B cell (primary cell): ENCODE measurements around the gene MAN2B2. TPM values are rescaled to one million over a fixed set of nuclear protein-coding genes. Genes with fewer than 3 reads are reported as not detected.

Experiments
- ATAC-seq: fragments of 200-7000 bp; cut with Tn5 transposase; one replicate; pipeline ENCODE4 v1.10.0; 2021; ENCODE audit warnings: low read depth, mild to moderate bottlenecking, moderate number of reproducible peaks, moderate library complexity
- CTCF ChIA-PET: fragments of 350-600 bp; sonication (Branson Sonifier 250); formaldehyde crosslinking; loops from one replicate; lab custom pipeline; 2021; ENCODE audit warnings: antibody characterized with exemption, inconsistent platforms; lab: Charles Lee
- POLR2A ChIA-PET: fragments of 350-600 bp; sonication (Branson Sonifier 250); formaldehyde crosslinking; loops from one replicate; lab custom pipeline; 2021; ENCODE audit warnings: antibody characterized with exemption; lab: Charles Lee
- DNase-seq: peaks from one replicate; pipeline ENCODE4 v3.0.0; 2013
- H2AFZ ChIP-seq: 2 replicates; pipeline ENCODE4 v1.6.1; 2012; ENCODE audit warnings: mild to moderate bottlenecking, low read depth, low read length; ENCODE audit not compliant: insufficient read depth, poor library complexity, severe bottlenecking
- H3K27ac ChIP-seq, 2 donors: 1 replicate in 1 of 2; 2 replicates in 1 of 2; pipeline ENCODE4 v1.5.1; 2012 to 2013; ENCODE audit warnings: low read length in 2 of 2, mild to moderate bottlenecking in 2 of 2, moderate library complexity in 1 of 2
- H3K27me3 ChIP-seq, 4 experiments: fragments of 200-600 bp in 1 of 4; sonication (generic) in 1 of 4; replicated peaks in 1 of 4; 1 replicate in 2 of 4; 2 replicates in 2 of 4; pipeline versions ENCODE4 v1.6.1 to v1.7.0; 2013 to 2016; ENCODE audit warnings: low read length in 3 of 4, mild to moderate bottlenecking in 2 of 4, mixed read lengths in 1 of 4, moderate library complexity in 1 of 4; ENCODE audit not compliant: insufficient read depth in 4 of 4, control insufficient read depth in 3 of 4; ENCODE audit errors: control extremely low read depth in 1 of 4
- H3K36me3 ChIP-seq, 2 experiments: replicated peaks in 1 of 2; 1 replicate in 1 of 2; 2 replicates in 1 of 2; pipeline versions ENCODE4 v1.6.1 to v1.7.1; 2013; ENCODE audit warnings: low read length in 1 of 2; ENCODE audit not compliant: insufficient read depth in 2 of 2, control insufficient read depth in 1 of 2; ENCODE audit errors: control extremely low read depth in 1 of 2, extremely low read depth in 1 of 2
- H3K4me1 ChIP-seq, 2 donors: fragments of 200-600 bp in 1 of 2; sonication (generic) in 1 of 2; 1 replicate in 1 of 2; 2 replicates in 1 of 2; pipeline versions ENCODE4 v1.5.1 to v1.6.1; 2013 to 2017; ENCODE audit warnings: low read length in 2 of 2; ENCODE audit not compliant: control insufficient read depth in 2 of 2, insufficient read depth in 2 of 2
- H3K4me2 ChIP-seq: replicated peaks from 2 replicates; pipeline ENCODE3; 2012; ENCODE audit warnings: mild to moderate bottlenecking, low read depth, low read length; ENCODE audit not compliant: poor library complexity, severe bottlenecking
- H3K4me3 ChIP-seq, 5 experiments: fragments of 200-600 bp in 1 of 5; sonication (generic) in 1 of 5; 1 replicate in 3 of 5; 2 replicates in 2 of 5; pipeline versions ENCODE4 v1.5.1 to v1.7.0; 2011 to 2016; ENCODE audit warnings: low read length in 4 of 5, mild to moderate bottlenecking in 4 of 5, low read depth in 2 of 5, control low read depth in 1 of 5, moderate library complexity in 1 of 5; ENCODE audit not compliant: insufficient read depth in 1 of 5; ENCODE audit errors: control extremely low read depth in 1 of 5, extremely low read depth in 1 of 5
- H3K79me2 ChIP-seq: fragments of 200-600 bp; sonication (generic); one replicate; pipeline ENCODE4 v1.6.0; 2016; ENCODE audit warnings: low read length; ENCODE audit not compliant: control insufficient read depth, insufficient read depth
- H3K9ac ChIP-seq: fragments of 200-600 bp; sonication (generic); 2 replicates; pipeline ENCODE4 v1.6.1; 2017; ENCODE audit warnings: mild to moderate bottlenecking, low read length, moderate library complexity
- H3K9me3 ChIP-seq, 3 donors: one replicate each; pipeline versions ENCODE4 v1.6.1 to v1.7.1; 2013; ENCODE audit warnings: low read length in 2 of 3; ENCODE audit not compliant: control insufficient read depth in 2 of 3, insufficient read depth in 1 of 3; ENCODE audit errors: control extremely low read depth in 1 of 3
- H4K20me1 ChIP-seq: 2 replicates; pipeline ENCODE4 v1.6.0; 2012; ENCODE audit warnings: mild to moderate bottlenecking, low read length; ENCODE audit not compliant: insufficient read depth, control insufficient read depth, poor library complexity, severe bottlenecking
- H3K27ac Mint-ChIP-seq: one replicate; pipeline ENCODE4 v1.8.0; 2021; ENCODE audit warnings: mixed read lengths
- H3K27me3 Mint-ChIP-seq: one replicate; pipeline ENCODE4 v1.8.0; 2021; ENCODE audit warnings: mixed read lengths
- H3K4me1 Mint-ChIP-seq: one replicate; pipeline ENCODE4 v1.8.0; 2021; ENCODE audit warnings: mixed read lengths
- H3K4me3 Mint-ChIP-seq: one replicate; pipeline ENCODE4 v1.8.0; 2021; ENCODE audit warnings: mixed read lengths
- H3K9me3 Mint-ChIP-seq: one replicate; pipeline ENCODE4 v1.8.0; 2022; ENCODE audit warnings: mixed read lengths; ENCODE audit not compliant: insufficient read depth
- EZH2 ChIP-seq: IDR thresholded peaks from 2 replicates; pipeline ENCODE4 v1.6.1; 2012; ENCODE audit warnings: borderline replicate concordance, low read depth, mild to moderate bottlenecking, moderate library complexity, low read length; ENCODE audit not compliant: insufficient read depth, poor library complexity, severe bottlenecking
- WGBS: methylation state at CpG from one replicate; pipeline ENCODE4 v1.1.5; 2013; ENCODE audit warnings: missing lambda C conversion rate; ENCODE audit not compliant: insufficient coverage; 5-methylcytosine and 5-hydroxymethylcytosine counted together
- intact Hi-C: fragments of 100-400 bp; cut with micrococcal nuclease; formaldehyde crosslinking; loops from one replicate; pipeline ENCODE4 v1.10.0; 2022
- polyA plus RNA-seq: library from polyadenylated mRNA; depleted of rRNA; stranded (reverse); fragments of >200 nt; gene quantifications from 2 replicates; pipeline ENCODE4 v1.2.3, GENCODE V29; 2012
- total RNA-seq, 2 donors: library from RNA; stranded (reverse); fragments of 120-200 nt in 1 of 2; gene quantifications; 1 replicate in 1 of 2; 2 replicates in 1 of 2; pipeline versions ENCODE4 v1.2.3 to v1.2.4, GENCODE V29; 2013 to 2022
- TF ChIP-seq, protein P1 (sequence below): fragments of 200-600 bp; IDR thresholded peaks from one replicate; pipeline ENCODE4 v1.8.0; 2022; ENCODE audit warnings: antibody characterized with exemption, mild to moderate bottlenecking

MAN2B2 gene
- total and polyA plus RNA-seq, 2 donors (not counting 1 experiment from before 2014, with no cell fraction given), result 35.0 to 37.0 TPM

DNA sequence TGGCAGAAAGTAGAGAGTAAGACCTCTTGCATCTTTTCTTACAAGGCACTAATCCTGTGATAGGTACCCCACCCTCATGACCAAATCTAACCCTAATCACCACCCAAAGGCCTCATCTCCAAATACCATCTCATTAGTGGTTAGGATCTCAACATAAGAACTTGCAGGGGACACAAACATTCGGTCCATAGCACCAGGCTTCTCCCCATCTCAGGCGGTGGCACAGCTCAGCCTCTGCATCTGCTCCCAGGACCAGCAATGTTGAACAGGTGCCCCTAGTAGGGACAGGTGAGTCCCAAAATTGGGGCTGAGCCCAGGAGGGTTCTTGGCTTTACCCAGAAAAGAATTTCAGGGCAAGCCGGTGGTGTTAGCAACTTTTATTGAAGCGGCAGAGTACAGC is 57.1 kb downstream of the MAN2B2 start:
- 93% methylated on average over 3 of the region's 4 CpGs for whole genome bisulfite sequencing
- Histone ChIP-seq H3K9me3 (no peaks in the 10 kb centered on the region), H3K27ac (no peak overlapping the region), H2AFZ (no peak overlapping the region), H3K27me3 (no peaks in the 10 kb centered on the region), H4K20me1 (no peaks in the 10 kb centered on the region), H3K4me1 (no peaks in the 10 kb centered on the region), H3K4me2 (no peak overlapping the region), H3K79me2 (peaks cover 10% of the 10 kb centered on the region), H3K4me3 (no peak overlapping the region), H3K36me3 (no peaks in the 10 kb centered on the region), H3K9ac (no peak overlapping the region)
- intact Hi-C loops, result no loop called here
- DNase-seq, result no peak
- POLR2A ChIA-PET, result no interaction called here
- H3K27me3 Mint-ChIP-seq, result no peaks in the 10 kb centered on the region
- CTCF ChIA-PET, result no interaction called here
- no peaks in the 10 kb centered on the region for H3K4me1 Mint-ChIP-seq
- TF ChIP-seq, protein P1, sequence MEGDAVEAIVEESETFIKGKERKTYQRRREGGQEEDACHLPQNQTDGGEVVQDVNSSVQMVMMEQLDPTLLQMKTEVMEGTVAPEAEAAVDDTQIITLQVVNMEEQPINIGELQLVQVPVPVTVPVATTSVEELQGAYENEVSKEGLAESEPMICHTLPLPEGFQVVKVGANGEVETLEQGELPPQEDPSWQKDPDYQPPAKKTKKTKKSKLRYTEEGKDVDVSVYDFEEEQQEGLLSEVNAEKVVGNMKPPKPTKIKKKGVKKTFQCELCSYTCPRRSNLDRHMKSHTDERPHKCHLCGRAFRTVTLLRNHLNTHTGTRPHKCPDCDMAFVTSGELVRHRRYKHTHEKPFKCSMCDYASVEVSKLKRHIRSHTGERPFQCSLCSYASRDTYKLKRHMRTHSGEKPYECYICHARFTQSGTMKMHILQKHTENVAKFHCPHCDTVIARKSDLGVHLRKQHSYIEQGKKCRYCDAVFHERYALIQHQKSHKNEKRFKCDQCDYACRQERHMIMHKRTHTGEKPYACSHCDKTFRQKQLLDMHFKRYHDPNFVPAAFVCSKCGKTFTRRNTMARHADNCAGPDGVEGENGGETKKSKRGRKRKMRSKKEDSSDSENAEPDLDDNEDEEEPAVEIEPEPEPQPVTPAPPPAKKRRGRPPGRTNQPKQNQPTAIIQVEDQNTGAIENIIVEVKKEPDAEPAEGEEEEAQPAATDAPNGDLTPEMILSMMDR, result no peak
- no peak for TF ChIP-seq EZH2
- no peak for ATAC-seq
- no peaks in the 10 kb centered on the region for H3K9me3 Mint-ChIP-seq
- no peak overlapping the region for H3K4me3 Mint-ChIP-seq
- no peak overlapping the region for H3K27ac Mint-ChIP-seq

DNA sequence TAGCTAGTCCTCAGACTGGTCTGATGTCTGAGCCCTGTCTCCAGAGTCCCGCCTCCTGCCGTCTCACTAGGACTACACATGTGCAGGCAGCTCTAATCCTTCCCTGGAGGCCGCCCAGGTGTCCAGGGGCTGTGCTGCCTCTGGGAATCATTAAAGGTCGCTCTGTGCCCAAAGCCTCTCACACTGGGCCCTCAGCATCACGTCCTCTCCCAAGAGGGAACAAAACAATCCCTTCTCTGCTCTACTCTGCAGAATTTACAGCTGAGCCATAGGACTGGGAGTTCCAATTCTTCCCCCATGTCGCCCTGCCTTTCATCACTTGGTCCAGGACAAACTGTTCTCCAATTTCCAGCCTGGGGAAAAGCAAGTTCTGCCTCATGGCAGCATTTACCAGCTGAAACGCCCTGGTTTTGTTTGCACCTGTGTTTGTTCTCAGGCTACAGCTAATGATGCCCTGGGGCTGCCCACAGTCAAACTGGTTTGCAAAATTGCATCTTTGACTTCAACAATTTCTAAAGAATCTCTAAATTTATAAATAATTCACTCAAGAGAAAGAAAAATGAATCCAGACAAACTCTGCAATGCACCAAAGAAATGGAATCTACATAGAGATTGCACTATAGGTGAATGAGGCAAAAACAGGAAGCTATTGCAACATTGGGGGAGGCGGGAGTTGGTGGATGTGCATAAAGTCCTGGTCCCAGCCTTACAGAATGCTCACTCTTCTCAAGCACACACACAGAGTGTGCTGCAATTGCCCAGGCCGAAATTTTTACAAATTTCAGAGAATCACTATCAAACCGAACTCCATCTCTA is 58.3 kb downstream of the MAN2B2 start:
- Histone ChIP-seq H3K27me3 (no peaks in the 10 kb centered on the region), H3K4me2 (no peak overlapping the region), H3K4me3 (no peak overlapping the region), H3K36me3 (no peaks in the 10 kb centered on the region), H3K4me1 (no peaks in the 10 kb centered on the region), H3K27ac (no peak overlapping the region), H2AFZ (no peak overlapping the region), H3K79me2 (peaks cover 10% of the 10 kb centered on the region), H4K20me1 (no peaks in the 10 kb centered on the region), H3K9ac (no peak overlapping the region), H3K9me3 (no peaks in the 10 kb centered on the region)
- TF ChIP-seq EZH2, result no peak
- TF ChIP-seq, protein P1, result no peak
- DNase-seq (no peak), ATAC-seq (no peak)
- POLR2A ChIA-PET, result no interaction called here
- intact Hi-C loops, result no loop called here
- H3K27ac Mint-ChIP-seq, result no peak overlapping the region
- no peak overlapping the region for H3K4me3 Mint-ChIP-seq
- no peaks in the 10 kb centered on the region for H3K4me1 Mint-ChIP-seq
- H3K9me3 Mint-ChIP-seq, result no peaks in the 10 kb centered on the region
- WGBS, result 90% methylated on average over 7 of the region's 10 CpGs
- no peaks in the 10 kb centered on the region for H3K27me3 Mint-ChIP-seq
- CTCF ChIA-PET, result no interaction called here
